DMS114 treated with DMSO at 0.1 percent for 48 hours (cell line): ENCODE results near the gene RNF111.
"Not testable (repeated sequence)": the region's sequence is repeated elsewhere in the genome, so short reads cannot be mapped to it uniquely, and the experiment has no call there.

Experiments
- DNase-seq: peaks from one replicate; lab custom pipeline; 2025; ENCODE audit not compliant: unreplicated experiment; lab: John Stamatoyannopoulos, UW

The RNF111 gene

DNA sequence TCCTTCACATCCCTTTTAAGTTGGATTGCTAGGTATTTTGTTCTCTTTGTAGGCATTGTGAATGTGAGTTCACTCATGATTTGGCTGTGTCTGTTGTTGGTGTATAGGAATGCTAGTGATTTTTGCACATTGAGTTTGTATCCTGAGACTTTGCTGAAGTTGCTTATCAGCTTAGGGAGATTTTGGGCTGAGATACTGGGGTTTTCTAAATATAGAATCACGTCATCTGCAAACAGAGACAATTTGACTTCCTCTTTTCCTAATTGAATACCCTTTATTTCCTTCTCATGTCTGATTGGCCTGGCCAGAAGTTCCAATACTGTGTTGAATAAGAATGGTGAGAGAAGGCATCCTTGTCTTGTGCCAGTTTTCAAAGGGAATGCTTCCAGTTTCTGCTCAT is 139.8 kb downstream of the RNF111 start:
- not testable (repeated sequence) for DNase-seq

GRCh38 chr15:59131456-59131855 is 144.0 kb downstream of the RNF111 start:
- DNase-seq: no peak

- no peak for DNase-seq
Observed at GRCh38 chr15:59131969-59132562, 144.6 kb downstream of the RNF111 start.

GRCh38 chr15:59133929-59134427 is 146.5 kb downstream of the RNF111 start:
- DNase-seq: no peak

GRCh38 chr15:59137566-59137965 is 150.1 kb downstream of the RNF111 start:
- DNase-seq: no peak

DNA sequence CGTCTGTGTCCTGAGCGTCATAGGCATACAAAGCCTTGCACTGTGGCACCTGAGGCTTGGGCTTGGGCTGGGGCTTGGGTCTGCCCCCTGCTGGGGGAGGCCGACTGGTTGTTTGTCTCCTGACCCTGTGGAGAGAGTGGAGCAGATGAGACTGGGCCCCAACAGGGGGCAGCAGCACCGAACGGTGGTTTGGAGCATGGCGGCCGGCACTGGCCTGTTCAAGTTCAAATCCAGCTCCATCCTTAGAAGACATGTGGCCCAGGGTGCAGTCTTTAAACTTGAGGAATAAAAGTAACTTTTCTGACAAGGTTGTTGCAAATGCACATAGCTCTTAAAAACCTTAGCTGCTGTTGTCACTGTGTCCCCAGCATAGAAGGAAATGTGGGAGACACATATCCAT is 150.8 kb downstream of the RNF111 start:
- no peak for DNase-seq

DNA sequence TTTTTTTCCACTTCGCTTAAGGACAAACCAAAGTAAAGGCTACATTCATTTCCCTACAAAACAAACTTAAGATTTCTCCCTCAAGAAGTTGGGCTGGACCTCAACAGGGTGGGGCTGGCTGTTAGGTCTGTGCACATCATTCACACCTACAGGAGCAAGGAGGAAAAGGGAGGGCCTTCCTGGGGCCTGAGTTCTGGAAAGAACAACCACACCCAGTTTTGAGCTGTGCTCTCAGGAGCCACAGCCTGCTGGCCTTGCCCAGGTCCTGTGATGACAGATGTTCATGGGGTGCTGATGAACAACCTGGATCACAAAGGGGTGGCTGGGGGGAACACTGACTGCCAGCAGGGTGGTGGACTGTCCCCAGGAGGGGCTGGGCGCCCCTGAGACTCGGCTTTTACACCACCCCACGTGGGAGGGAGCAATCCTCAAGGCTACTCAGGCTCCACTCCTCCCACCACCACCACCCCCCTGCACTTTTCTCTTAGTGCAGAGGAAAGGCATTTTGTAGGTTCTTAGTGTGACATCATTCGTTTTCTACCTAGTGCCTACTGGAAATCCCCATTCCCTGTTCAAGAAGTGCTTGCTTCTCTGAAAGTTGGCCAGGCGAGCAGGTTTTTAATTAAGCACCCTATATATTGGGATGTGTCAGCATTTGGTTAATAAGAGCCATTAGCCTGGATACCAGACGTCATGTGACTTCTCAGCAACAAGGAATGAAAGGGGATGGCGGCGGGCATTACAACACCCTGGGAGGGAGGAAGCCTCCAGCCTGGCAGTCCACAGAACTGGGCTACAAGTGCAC is 153.2 kb downstream of the RNF111 start:
- DNase-seq: no peak

GRCh38 chr15:59143281-59143680 is 155.8 kb downstream of the RNF111 start:
- DNase-seq: no peak

DNA sequence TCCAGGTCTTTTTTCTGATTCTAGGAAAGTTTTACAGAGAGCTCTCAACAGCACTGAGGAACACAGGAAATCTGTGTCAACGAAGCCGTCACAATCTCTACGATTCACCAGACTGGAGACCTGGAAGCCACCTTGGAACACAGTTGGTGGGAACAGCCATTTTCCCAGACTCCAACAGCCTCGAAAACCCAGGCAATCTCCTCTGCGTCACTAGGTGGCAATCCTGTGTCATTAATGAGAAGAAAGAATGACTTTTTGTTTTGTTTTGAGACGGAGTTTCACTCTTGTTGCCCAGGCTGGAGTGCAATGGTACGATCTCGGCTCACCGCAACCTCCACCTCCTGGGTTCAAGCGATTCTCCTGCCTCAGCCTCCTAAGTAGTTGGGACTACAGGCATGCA is 157.1 kb downstream of the RNF111 start:
- DNase-seq: peak; percentile 25
